ENCODE data around the gene HNRNPU.

Gene HNRNPU

GRCh38 chr1:244869950-244870349 lies 5.6 kb upstream of the HNRNPU start:
- H3K4me3 ChIP-seq (ENCODE audit: control insufficient read depth, low read depth, low read length): no peak overlapping the region
- no peak for TF ChIP-seq CTCF (IDR thresholded peaks at IDR 0.05; ENCODE audit: control insufficient read depth, insufficient read depth, low read depth, low read length, missing control alignments)
- DNase-seq (ENCODE audit: low read depth): no peak

- H3K4me3 ChIP-seq (ENCODE audit: control insufficient read depth, low read depth, low read length): no peak overlapping the region
- DNase-seq (ENCODE audit: low read depth): no peak
- no peak for TF ChIP-seq CTCF (IDR thresholded peaks at IDR 0.05; ENCODE audit: control insufficient read depth, insufficient read depth, low read depth, low read length, missing control alignments)
These were observed 5.1 kb upstream of the HNRNPU start for GRCh38 chr1:244869364-244869827.

- DNase-seq (ENCODE audit: low read depth): no peak
- TF ChIP-seq CTCF (IDR thresholded peaks at IDR 0.05; ENCODE audit: control insufficient read depth, insufficient read depth, low read depth, low read length, missing control alignments): no peak
- no peak overlapping the region for H3K4me3 ChIP-seq (ENCODE audit: control insufficient read depth, low read depth, low read length)
These were observed 4.4 kb upstream of the HNRNPU start for GRCh38 chr1:244868484-244869363.

GRCh38 chr1:244866355-244866754 lies 2.0 kb upstream of the HNRNPU start:
- no peak for TF ChIP-seq CTCF (IDR thresholded peaks at IDR 0.05; ENCODE audit: control insufficient read depth, insufficient read depth, low read depth, low read length, missing control alignments)
- no peak overlapping the region for H3K4me3 ChIP-seq (ENCODE audit: control insufficient read depth, low read depth, low read length)
- DNase-seq (ENCODE audit: low read depth): no peak

GRCh38 chr1:244865820-244866219 lies 1.5 kb upstream of the HNRNPU start:
- no peak for DNase-seq (ENCODE audit: low read depth)
- TF ChIP-seq CTCF (IDR thresholded peaks at IDR 0.05; ENCODE audit: control insufficient read depth, insufficient read depth, low read depth, low read length, missing control alignments): no peak
- no peak overlapping the region for H3K4me3 ChIP-seq (ENCODE audit: control insufficient read depth, low read depth, low read length)

- no peak for TF ChIP-seq CTCF (IDR thresholded peaks at IDR 0.05; ENCODE audit: control insufficient read depth, insufficient read depth, low read depth, low read length, missing control alignments)
- DNase-seq (ENCODE audit: low read depth): no peak
- H3K4me3 ChIP-seq (ENCODE audit: control insufficient read depth, low read depth, low read length): peak overlapping the region; percentile 28
These were observed 657 bp upstream of the HNRNPU start for GRCh38 chr1:244865028-244865371.

All from AG09309 (cell line).